ENCODE measurements around the gene SFN. TPM values are rescaled to one million over a fixed set of nuclear protein-coding genes. Genes with fewer than 3 reads are reported as not detected.
"Not testable (repeated sequence)": the region's sequence is repeated elsewhere in the genome, so short reads cannot be mapped to it uniquely, and the experiment has no call there.

Gene SFN
- polyA plus RNA-seq, 2 of the 4 experiments (the other 2 are of a cell fraction) = 39.8 to 141 TPM

DNA sequence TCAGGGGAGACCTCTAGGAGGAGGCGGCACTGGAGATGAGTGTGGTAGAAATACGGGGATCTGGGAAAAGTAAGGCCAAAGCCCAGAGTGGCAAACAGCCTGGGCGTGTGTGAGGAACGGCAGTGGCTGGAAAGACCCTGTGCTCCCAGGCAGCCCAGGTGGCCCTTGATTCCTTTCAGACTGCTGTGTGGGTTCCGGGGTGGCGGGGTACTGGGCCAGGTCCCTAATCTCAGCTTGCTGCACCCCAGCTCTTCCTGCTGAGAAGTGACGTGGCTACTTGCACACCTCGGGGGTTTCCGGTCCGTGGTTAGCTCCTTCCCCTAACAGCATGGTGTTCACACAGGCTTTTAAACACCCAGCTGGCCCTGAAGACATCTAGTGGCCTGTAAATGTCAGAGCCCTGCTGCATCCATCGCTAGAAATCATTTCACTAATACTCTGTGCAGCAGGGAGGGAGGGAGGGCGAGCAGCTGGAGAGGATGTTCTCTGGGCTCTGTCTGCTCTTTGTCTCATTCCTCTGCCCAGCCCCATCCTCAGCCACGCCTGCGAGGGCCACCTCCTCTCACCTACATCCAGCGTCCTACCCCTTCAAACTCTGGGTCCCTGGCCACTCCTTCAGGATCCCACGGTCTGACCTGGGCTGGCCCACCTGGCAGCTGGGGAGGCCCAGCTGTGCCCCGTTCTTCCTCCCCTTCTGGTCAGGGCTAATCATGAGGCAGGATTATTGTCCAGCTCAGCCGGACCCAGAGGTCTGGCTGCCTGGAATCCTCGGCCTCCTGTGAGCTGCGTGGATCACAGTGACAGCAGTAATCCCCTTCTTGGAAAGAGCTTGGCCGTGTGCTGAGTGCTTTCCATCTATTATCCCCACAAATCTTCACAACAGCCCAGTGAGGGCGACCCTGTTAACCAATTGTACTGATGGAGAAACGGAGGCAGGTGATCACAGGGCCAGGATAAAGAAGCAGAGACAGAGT, 29.2 kb upstream of the SFN start:
- H3K4me3 ChIP-seq = no peak overlapping the region
- ChIA-PET POLR2A (no interaction called here), CTCF (interaction anchor here (0.5 to 4.6 kb wide), 5 partner anchors 14 to 45 kb away, joined by 3 to 15 read pairs (median 5); no protein-coding TSS in a partner anchor)
- ATAC-seq (peak in 1 of 2 experiments; percentile 29; a peak in 2 of 6 replicates), FAIRE-seq (no peak), DNase-seq (ENCODE audit: low read depth in 1 of 2, low spot score in 1 of 2) (no peak)
- 91% methylated on average over 22 of the region's 23 CpGs for WGBS (ENCODE audit: missing lambda C conversion rate)
- H3K4me2 ChIP-seq = no peak overlapping the region
- H3K4me1 ChIP-seq = peaks cover 12% of the 10 kb centered on the region; the same call in 2 of the 3 replicates
- TF ChIP-seq, protein P1, sequence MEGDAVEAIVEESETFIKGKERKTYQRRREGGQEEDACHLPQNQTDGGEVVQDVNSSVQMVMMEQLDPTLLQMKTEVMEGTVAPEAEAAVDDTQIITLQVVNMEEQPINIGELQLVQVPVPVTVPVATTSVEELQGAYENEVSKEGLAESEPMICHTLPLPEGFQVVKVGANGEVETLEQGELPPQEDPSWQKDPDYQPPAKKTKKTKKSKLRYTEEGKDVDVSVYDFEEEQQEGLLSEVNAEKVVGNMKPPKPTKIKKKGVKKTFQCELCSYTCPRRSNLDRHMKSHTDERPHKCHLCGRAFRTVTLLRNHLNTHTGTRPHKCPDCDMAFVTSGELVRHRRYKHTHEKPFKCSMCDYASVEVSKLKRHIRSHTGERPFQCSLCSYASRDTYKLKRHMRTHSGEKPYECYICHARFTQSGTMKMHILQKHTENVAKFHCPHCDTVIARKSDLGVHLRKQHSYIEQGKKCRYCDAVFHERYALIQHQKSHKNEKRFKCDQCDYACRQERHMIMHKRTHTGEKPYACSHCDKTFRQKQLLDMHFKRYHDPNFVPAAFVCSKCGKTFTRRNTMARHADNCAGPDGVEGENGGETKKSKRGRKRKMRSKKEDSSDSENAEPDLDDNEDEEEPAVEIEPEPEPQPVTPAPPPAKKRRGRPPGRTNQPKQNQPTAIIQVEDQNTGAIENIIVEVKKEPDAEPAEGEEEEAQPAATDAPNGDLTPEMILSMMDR (IDR thresholded peaks at IDR 0.05) = no peak
- no peak for TF ChIP-seq TP53 (CRISPR knock-in tag; IDR thresholded peaks at IDR 0.05)
- TF ChIP-seq HOXA7 (CRISPR knock-in tag; IDR thresholded peaks at IDR 0.05) = no peak
- no peak for TF ChIP-seq RNF2 (IDR thresholded peaks at IDR 0.05; ENCODE audit: borderline replicate concordance, low read depth)
- no peak for TF ChIP-seq NR3C1 (IDR thresholded peaks at IDR 0.05)
- no peak for TF ChIP-seq NPAS2 (CRISPR knock-in tag; IDR thresholded peaks at IDR 0.05; ENCODE audit: borderline replicate concordance)
- TF ChIP-seq POLR2A (IDR thresholded peaks at IDR 0.05; ENCODE audit: low read length) = no peak
- TF ChIP-seq ZFP36 (IDR thresholded peaks at IDR 0.05; ENCODE audit: borderline replicate concordance, partially characterized antibody) = no peak
- no peak for TF ChIP-seq NFE2L2 (conservative IDR thresholded peaks at IDR 0.05; ENCODE audit: low read length)
- TF ChIP-seq HOXB5 (CRISPR knock-in tag; IDR thresholded peaks at IDR 0.05) = no peak
- no peak for TF ChIP-seq FOXS1 (CRISPR knock-in tag; IDR thresholded peaks at IDR 0.05)
- TF ChIP-seq, protein P2, sequence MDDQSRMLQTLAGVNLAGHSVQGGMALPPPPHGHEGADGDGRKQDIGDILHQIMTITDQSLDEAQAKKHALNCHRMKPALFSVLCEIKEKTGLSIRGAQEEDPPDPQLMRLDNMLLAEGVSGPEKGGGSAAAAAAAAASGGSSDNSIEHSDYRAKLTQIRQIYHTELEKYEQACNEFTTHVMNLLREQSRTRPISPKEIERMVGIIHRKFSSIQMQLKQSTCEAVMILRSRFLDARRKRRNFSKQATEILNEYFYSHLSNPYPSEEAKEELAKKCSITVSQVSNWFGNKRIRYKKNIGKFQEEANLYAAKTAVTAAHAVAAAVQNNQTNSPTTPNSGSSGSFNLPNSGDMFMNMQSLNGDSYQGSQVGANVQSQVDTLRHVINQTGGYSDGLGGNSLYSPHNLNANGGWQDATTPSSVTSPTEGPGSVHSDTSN (IDR thresholded peaks at IDR 0.05) = no peak
- no peak for TF ChIP-seq GATA3 (IDR thresholded peaks at IDR 0.05; ENCODE audit: borderline replicate concordance)
- no peak for TF ChIP-seq TFCP2L1 (CRISPR knock-in tag; IDR thresholded peaks at IDR 0.05)
- TF ChIP-seq HEYL (CRISPR knock-in tag; IDR thresholded peaks at IDR 0.05) = no peak
- no peak for TF ChIP-seq EHMT2 (IDR thresholded peaks at IDR 0.05; ENCODE audit: low read depth)
- TF ChIP-seq ESRRA (IDR thresholded peaks at IDR 0.05; ENCODE audit: borderline replicate concordance, low read length) = no peak
- no peak overlapping the region for H3K27ac ChIP-seq
- H3K9me3 ChIP-seq = no peaks in the 10 kb centered on the region

DNA sequence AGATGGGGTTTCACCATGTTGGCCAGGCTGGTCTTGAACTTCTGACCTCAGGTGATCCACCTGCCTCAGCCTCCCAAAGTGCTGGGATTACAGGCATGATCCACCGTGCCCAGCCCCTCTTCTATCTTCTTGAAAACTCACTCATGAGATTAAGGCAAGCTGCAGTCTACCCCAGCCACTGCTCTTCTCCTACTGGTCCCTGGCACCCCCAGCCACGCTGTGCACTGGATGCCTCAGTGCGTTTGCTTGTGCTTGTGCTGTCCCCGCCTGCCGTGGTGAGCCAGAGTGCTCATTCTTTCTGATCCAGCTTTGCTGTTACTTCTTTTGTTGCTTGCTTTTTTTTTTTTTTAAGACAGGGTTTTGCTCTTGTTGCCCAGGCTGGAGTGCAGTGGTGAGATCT, 25.3 kb upstream of the SFN start:
- POLR2A ChIA-PET; H3K4me2 ChIP-seq; ATAC-seq; DNase-seq (ENCODE audit: low read depth in 1 of 2, low spot score in 1 of 2); H3K4me3 ChIP-seq; H3K9me3 ChIP-seq; FAIRE-seq; H3K27ac ChIP-seq; H3K4me1 ChIP-seq; CTCF ChIA-PET: not testable (repeated sequence)
- 99% methylated on average over 5 of the region's 5 CpGs for WGBS (ENCODE audit: missing lambda C conversion rate)

DNA sequence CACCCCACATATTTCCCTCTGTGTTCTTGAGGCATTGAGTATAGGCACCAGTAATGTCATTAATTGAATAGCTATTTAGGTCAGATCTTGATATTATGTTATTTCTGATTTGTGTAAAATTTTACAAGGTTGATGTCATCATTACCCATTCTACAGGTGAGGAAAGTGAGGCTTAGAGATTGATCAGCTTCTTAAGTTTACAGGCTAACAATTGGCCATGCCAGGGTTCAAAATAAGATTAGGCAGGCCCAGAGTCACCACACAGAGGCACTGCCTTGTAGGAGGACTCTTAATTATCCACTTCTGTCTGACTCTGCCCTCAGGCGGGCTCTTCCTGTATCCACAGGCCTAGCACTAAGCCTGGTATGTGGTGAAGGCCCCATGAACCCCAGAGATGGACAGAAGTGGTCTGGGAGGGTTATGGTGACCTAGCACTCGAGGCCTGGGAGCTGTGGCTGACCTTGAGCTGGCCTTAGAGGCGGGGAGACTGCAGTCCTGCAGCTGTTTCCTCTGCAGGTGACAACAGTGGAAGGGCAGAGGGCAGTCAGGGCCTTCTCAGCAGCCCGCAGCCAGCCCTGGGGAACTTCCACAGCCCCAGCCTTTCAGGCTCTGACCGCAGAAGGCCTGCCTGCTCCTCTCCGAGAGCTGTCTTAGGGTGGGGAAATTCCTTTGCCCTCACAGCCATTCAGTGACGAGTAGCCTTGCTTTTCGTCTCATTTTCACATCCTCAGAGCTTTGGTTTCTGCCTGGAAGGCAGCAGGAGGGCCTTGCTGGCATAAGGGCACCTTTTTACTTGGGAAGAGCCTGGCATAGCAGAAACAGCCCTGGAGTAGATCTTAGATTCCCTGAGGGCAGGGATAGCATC, 24.2 kb upstream of the SFN start:
- no peak for FAIRE-seq
- ATAC-seq = peak in 1 of 2 experiments; percentile 30; a peak in 1 of 6 replicates
- TF ChIP-seq SREBF2 (IDR thresholded peaks at IDR 0.05) = no peak
- no peak for TF ChIP-seq HOXB13 (CRISPR knock-in tag; IDR thresholded peaks at IDR 0.05; ENCODE audit: low read depth)
- no peak for TF ChIP-seq PHF8 (IDR thresholded peaks at IDR 0.05; ENCODE audit: borderline replicate concordance, low read depth)
- TF ChIP-seq, protein P3, sequence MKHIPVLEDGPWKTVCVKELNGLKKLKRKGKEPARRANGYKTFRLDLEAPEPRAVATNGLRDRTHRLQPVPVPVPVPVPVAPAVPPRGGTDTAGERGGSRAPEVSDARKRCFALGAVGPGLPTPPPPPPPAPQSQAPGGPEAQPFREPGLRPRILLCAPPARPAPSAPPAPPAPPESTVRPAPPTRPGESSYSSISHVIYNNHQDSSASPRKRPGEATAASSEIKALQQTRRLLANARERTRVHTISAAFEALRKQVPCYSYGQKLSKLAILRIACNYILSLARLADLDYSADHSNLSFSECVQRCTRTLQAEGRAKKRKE (CRISPR knock-in tag; IDR thresholded peaks at IDR 0.05; ENCODE audit: low read depth) = no peak
- no peak for TF ChIP-seq KDM5A (IDR thresholded peaks at IDR 0.05)
- TF ChIP-seq MAZ (IDR thresholded peaks at IDR 0.05; ENCODE audit: borderline replicate concordance, low read depth, low read length) = no peak
- no peaks in the 10 kb centered on the region for H3K9me3 ChIP-seq
- 82% methylated on average over 8 of the region's 8 CpGs for whole genome bisulfite sequencing (ENCODE audit: missing lambda C conversion rate)
- H3K4me1 ChIP-seq = peaks cover 3% of the 10 kb centered on the region; the same call in 1 of the 3 replicates
- no peak overlapping the region for H3K4me3 ChIP-seq
- peak overlapping the region in 1 of 2 experiments; percentile 36; a peak in 1 of 6 replicates for H3K27ac ChIP-seq
- ChIA-PET POLR2A (no interaction called here), CTCF (interaction anchor here (1.1 to 1.4 kb wide), 2 partner anchors 37 to 237 kb away, joined by 3 read pairs; no protein-coding TSS in a partner anchor)
- DNase-seq (ENCODE audit: low read depth in 1 of 2, low spot score in 1 of 2) = no peak
- H3K4me2 ChIP-seq = no peak overlapping the region
